Islet precursor cell (in vitro differentiated cells): Measurements from ENCODE around the gene ATOH8.

Experiments
- DNase-seq: peaks from one replicate; pipeline ENCODE4 v3.0.0-alpha.2; 2018

The ATOH8 gene

GRCh38 chr2:85756822-85757435 lies 3.1 kb downstream of the ATOH8 start:
- no peak for DNase-seq

- DNase-seq = no peak
These were observed 4.1 kb downstream of the ATOH8 start for GRCh38 chr2:85757860-85758259.

- DNase-seq = no peak
These were observed 4.8 kb downstream of the ATOH8 start for GRCh38 chr2:85758361-85759256.

- DNase-seq = no peak
These were observed 5.4 kb downstream of the ATOH8 start for GRCh38 chr2:85759257-85759613.

GRCh38 chr2:85760371-85760770 lies 6.6 kb downstream of the ATOH8 start:
- no peak for DNase-seq

GRCh38 chr2:85760872-85761271 lies 7.1 kb downstream of the ATOH8 start:
- DNase-seq = no peak

GRCh38 chr2:85761512-85761944 lies 7.7 kb downstream of the ATOH8 start:
- no peak for DNase-seq

- no peak for DNase-seq
These were observed 8.2 kb downstream of the ATOH8 start for GRCh38 chr2:85761946-85762345.

GRCh38 chr2:85763132-85763531 lies 9.3 kb downstream of the ATOH8 start:
- no peak for DNase-seq

GRCh38 chr2:85763831-85764230 lies 10.0 kb downstream of the ATOH8 start:
- DNase-seq = no peak

GRCh38 chr2:85765081-85765731 lies 11.4 kb downstream of the ATOH8 start:
- DNase-seq = peak; percentile 82

GRCh38 chr2:85766229-85766628 lies 12.4 kb downstream of the ATOH8 start:
- DNase-seq = no peak

GRCh38 chr2:85767803-85768665 lies 14.2 kb downstream of the ATOH8 start:
- no peak for DNase-seq

- DNase-seq = no peak
These were observed 14.9 kb downstream of the ATOH8 start for GRCh38 chr2:85768713-85769112.

GRCh38 chr2:85769236-85769982 lies 15.6 kb downstream of the ATOH8 start:
- DNase-seq = no peak

GRCh38 chr2:85769983-85770362 lies 16.2 kb downstream of the ATOH8 start:
- DNase-seq = no peak

GRCh38 chr2:85770369-85770768 lies 16.6 kb downstream of the ATOH8 start:
- no peak for DNase-seq

GRCh38 chr2:85770786-85771409 lies 17.1 kb downstream of the ATOH8 start:
- DNase-seq = no peak

GRCh38 chr2:85771486-85771885 lies 17.7 kb downstream of the ATOH8 start:
- DNase-seq = no peak

GRCh38 chr2:85772019-85772745 lies 18.4 kb downstream of the ATOH8 start:
- DNase-seq = peak; percentile 83
